Effector CD8-positive, alpha-beta T cell (primary cell): Measurements from ENCODE around the gene RHOG.
"Not testable (repeated sequence)": the region's sequence is repeated elsewhere in the genome, so short reads cannot be mapped to it uniquely, and the experiment has no call there.

Experiments used
- DNase-seq: peaks from one replicate; lab custom pipeline; 2025; lab: John Stamatoyannopoulos, UW

RHOG gene

DNA sequence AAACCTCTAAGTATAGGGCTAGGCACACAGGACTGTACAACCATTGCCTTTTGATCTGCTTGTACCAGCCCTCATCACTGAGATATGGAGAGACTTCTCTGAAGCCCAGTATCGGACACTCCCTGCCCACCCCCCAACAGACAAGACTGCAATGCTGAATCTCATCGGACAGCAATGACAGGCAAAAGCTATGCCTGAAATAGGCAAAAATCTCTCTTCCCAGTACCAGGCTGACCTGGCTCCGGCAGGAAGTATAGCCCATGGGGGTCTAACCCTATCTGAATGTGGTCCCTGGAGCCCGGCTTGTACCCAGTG, 6.5 kb downstream of the RHOG start:
- DNase-seq = no peak

DNA sequence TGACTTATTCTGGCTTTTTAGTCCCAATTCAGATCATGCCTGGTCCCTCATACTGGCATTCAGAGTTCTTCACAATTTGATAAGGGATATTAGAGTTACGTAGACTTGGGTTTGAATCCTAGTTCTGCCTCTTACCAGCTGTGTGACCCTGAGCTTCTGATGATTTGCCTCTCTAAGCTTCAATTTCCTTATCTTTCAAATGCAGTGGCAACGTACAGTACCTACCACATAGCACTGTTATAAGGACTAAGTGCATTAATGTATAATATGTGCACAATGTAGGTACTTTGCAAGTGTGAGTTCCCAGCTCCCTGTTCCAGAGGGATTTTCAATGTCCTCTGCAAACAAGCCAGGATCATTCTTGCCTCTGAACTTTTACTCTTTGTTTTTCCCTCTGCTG, 7.3 kb downstream of the RHOG start:
- DNase-seq = no peak

- DNase-seq = no peak
Measured at GRCh38 chr11:3832816-3833215, 7.9 kb downstream of the RHOG start.

GRCh38 chr11:3831378-3832239, 9.2 kb downstream of the RHOG start:
- no peak for DNase-seq

DNA sequence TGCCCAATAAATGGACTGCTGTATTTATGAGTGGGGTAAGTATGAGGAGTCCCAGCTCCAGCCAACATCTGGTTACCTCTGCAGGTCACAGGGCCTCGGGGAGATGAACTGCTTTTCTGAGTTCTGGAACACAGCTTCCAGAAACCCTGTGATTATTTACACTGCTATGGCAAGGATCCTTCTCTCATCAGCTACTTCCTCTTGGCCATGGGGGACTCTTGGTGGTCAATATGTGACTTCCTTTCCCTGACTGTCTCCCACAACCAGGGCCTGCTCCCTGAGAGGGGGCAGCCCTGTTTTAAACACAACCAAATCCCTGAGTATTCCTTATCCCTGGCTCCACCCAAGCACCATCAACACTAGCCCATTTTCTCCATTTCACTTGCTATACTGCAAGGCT, 10.0 kb downstream of the RHOG start:
- no peak for DNase-seq

- no peak for DNase-seq
Measured at GRCh38 chr11:3830088-3830487, 10.7 kb downstream of the RHOG start.

DNA sequence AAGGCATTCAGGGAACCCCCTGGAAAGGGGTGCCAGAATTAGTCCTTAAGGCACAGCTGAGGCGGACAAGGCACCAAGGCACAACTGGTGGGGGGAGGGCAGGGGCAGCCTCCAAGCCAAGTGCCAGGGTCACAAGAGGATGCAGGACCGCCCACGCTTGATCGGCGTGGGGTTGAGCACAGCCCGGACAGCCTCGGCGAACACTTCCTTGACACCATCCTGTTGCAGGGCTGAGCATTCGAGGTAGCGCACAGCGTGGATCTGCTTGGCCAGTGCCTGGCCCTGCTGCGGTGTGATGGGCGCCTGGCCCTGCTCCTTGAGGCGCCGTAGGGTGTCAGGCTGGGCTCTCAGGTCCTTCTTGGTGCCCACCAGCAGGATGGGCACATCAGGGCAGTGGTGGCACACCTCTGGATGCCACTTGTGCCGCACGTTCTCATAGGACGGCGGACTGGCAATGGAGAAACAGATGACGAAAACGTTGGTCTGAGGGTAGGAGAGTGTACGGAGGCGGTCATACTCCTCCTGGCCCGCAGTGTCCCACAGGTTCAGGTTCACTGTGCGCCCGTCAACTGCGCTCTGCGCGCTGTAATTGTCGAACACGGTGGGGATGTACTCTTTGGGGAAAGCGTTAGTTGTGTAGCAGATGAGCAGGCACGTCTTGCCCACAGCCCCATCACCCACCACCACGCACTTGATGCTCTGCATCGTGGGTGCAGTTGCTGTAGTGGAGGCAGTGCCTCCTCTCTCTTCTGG, 13.1 kb downstream of the RHOG start:
- DNase-seq = no peak

GRCh38 chr11:3826721-3827120, 14.0 kb downstream of the RHOG start:
- no peak for DNase-seq

- no peak for DNase-seq
Measured at GRCh38 chr11:3825473-3826154, 15.1 kb downstream of the RHOG start.

GRCh38 chr11:3824714-3825472, 15.9 kb downstream of the RHOG start:
- peak; percentile 75 for DNase-seq

- no peak for DNase-seq
Measured at GRCh38 chr11:3823762-3824506, 16.8 kb downstream of the RHOG start.

DNA sequence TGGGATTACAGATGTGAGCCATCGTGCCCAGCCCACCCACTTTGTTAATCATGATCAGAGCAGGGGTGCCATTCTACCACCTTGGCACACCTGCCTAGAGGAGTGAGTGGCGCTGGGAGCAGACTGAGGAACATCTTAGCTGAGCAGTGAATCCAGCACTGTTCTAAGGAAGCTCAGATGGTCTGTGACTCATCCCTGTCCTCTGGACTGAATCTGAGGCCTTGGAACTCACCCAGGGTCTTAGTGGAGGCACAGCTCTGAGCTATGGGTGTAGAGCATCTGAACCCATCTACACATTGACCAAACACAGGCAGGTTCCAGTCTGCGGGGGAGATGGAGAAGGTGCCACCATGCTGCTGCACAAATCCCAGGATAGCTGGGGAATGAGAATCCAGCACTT, 17.5 kb downstream of the RHOG start:
- DNase-seq = no peak

DNA sequence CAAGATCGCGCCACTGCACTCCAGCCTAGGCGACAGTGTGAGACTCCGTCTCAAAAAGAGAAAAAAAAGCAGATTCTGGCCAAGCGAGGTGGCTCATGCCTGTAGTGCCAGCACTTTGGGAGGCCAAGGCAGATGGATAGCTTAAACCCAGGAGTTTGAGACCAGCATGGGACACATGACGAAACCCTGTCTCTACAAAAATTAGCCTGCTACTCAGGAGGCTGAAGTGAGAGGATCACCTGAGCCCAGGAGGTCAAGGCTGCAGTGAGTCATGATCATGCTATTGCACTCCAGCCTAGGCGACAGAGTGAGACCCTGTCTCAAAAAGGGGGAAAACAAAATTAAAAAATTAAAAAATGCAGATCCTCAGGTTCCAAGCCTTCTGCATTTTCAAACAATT, 18.4 kb downstream of the RHOG start:
- DNase-seq = no peak

GRCh38 chr11:3820971-3821370, 19.8 kb downstream of the RHOG start:
- DNase-seq = no peak

GRCh38 chr11:3817181-3817800, 23.5 kb downstream of the RHOG start:
- no peak for DNase-seq

- no peak for DNase-seq
Measured at GRCh38 chr11:3816673-3817072, 24.1 kb downstream of the RHOG start.

GRCh38 chr11:3815845-3816244, 24.9 kb downstream of the RHOG start:
- no peak for DNase-seq

- DNase-seq = not testable (repeated sequence)
Measured at GRCh38 chr11:3814832-3815231, 25.9 kb downstream of the RHOG start.

GRCh38 chr11:3810951-3811350, 29.8 kb downstream of the RHOG start:
- DNase-seq = no peak

GRCh38 chr11:3810446-3810845, 30.3 kb downstream of the RHOG start:
- no peak for DNase-seq

DNA sequence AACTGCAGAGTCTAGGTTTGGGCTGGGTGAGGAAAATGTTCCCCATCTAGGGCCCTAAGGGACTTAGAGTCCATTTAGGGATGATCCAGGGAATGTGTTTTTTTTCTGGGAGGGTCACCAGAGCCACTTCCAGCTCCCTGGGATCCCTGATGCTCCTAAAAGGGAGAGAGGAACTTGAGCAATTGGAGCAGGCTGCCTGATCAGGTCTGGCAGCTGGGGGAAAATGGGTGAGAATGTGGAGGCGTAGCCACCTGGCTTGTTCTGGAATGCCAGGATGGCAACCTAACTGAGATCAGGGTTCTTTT, 31.2 kb downstream of the RHOG start:
- DNase-seq = no peak
